SH-SY5Y (cell line): ENCODE measurements around the gene CCDC190.

ENCODE experiments used
- GATA2 ChIP-seq: IDR thresholded peaks from 2 replicates; pipeline ENCODE4 v1.6.1; 2011; ENCODE audit warnings: mild to moderate bottlenecking, low read depth, low read length
- GATA3 ChIP-seq: IDR thresholded peaks from 2 replicates; pipeline ENCODE4 v1.6.1; 2011; ENCODE audit warnings: low read depth, mild to moderate bottlenecking, low read length, moderate library complexity

DNA sequence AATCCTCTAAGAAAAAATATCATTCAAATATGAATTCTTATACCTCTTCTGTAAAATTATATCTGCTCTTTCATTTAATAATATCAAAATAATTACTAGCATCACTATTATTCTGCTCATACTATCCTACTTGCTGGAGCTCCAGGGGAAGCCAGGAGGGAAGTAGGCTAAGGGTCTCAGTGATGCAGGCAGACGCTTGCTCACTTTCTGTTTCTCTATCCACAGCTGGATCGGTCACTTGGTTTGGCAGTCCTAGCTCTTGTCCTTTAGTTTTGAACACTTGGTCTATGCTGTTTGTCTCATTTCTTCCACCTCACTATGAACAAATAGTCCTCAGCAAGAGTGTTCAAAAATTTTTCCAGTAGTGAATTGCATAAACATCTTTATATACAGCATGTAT is 11.3 kb downstream of the CCDC190 start:
- TF ChIP-seq GATA2: no peak
- TF ChIP-seq GATA3: no peak
